Mesothelial cell of epicardium (in vitro differentiated cells): ENCODE data around the gene SIK3. TPM values are rescaled to one million over a fixed set of nuclear protein-coding genes. Genes with fewer than 3 reads are reported as not detected.

Source experiments
- DNase-seq, 2 experiments: peaks; one replicate each; pipeline ENCODE4 v3.0.0; 2021; ENCODE audit warnings: low spot score in 2 of 2; ENCODE audit not compliant: unreplicated experiment in 2 of 2
- H3K27ac Mint-ChIP-seq: 2 replicates; pipeline ENCODE4 v1.8.0; 2021; ENCODE audit warnings: mixed read lengths
- H3K27me3 Mint-ChIP-seq: 2 replicates; pipeline ENCODE4 v1.8.0; 2021; ENCODE audit warnings: low read depth, mixed read lengths
- H3K36me3 Mint-ChIP-seq: 2 replicates; pipeline ENCODE4 v1.8.0; 2021; ENCODE audit warnings: mixed read lengths
- H3K4me1 Mint-ChIP-seq: 2 replicates; pipeline ENCODE4 v1.8.0; 2021; ENCODE audit warnings: mixed read lengths
- H3K4me3 Mint-ChIP-seq: 2 replicates; pipeline ENCODE4 v1.8.0; 2021; ENCODE audit warnings: mild to moderate bottlenecking, moderate library complexity, mixed read lengths
- H3K9me3 Mint-ChIP-seq: 2 replicates; pipeline ENCODE4 v1.8.0; 2021; ENCODE audit warnings: mixed read lengths
- CTCF ChIP-seq: fragments of 200-600 bp; sonication (generic); IDR thresholded peaks from one replicate; pipeline ENCODE4 v1.5.0; 2021; ENCODE audit warnings: antibody characterized with exemption; ENCODE audit not compliant: unreplicated experiment
- total RNA-seq: library from RNA; stranded (reverse); gene quantifications from 3 replicates; pipeline ENCODE4 v1.2.1, GENCODE V29; 2021

The SIK3 gene
- total RNA-seq, 1 donor from 2014 or later = 35.6 TPM

- H3K27ac Mint-ChIP-seq = peak overlapping the region; percentile 70
- peaks cover 48% of the 10 kb centered on the region for H3K4me1 Mint-ChIP-seq
- H3K4me3 Mint-ChIP-seq = no peak overlapping the region
- H3K9me3 Mint-ChIP-seq = peaks cover 11% of the 10 kb centered on the region
- no peak for TF ChIP-seq CTCF
- peaks cover 16% of the 10 kb centered on the region for H3K36me3 Mint-ChIP-seq
- no peak for DNase-seq
- H3K27me3 Mint-ChIP-seq = no peaks in the 10 kb centered on the region
Measured at GRCh38 chr11:116930177-116930576, 168.1 kb downstream of the SIK3 start.

- no peak for DNase-seq
- no peak for TF ChIP-seq CTCF
Measured at GRCh38 chr11:116929414-116930090, 168.7 kb downstream of the SIK3 start.

GRCh38 chr11:116928845-116929244 lies 169.4 kb downstream of the SIK3 start:
- Mint-ChIP-seq H3K4me3 (no peak overlapping the region), H3K27me3 (no peaks in the 10 kb centered on the region), H3K4me1 (peaks cover 48% of the 10 kb centered on the region), H3K9me3 (peaks cover 4% of the 10 kb centered on the region), H3K27ac (peak overlapping the region; percentile 85), H3K36me3 (peaks cover 15% of the 10 kb centered on the region)
- TF ChIP-seq CTCF = no peak
- DNase-seq = no peak

More at GRCh38 chr11:116929414-116930090, 168.7 kb downstream of the SIK3 start:
- H3K36me3 Mint-ChIP-seq = peaks cover 21% of the 10 kb centered on the region
- H3K27ac Mint-ChIP-seq = peak overlapping the region; percentile 70
- peaks cover 11% of the 10 kb centered on the region for H3K9me3 Mint-ChIP-seq
- H3K27me3 Mint-ChIP-seq = no peaks in the 10 kb centered on the region
- peaks cover 48% of the 10 kb centered on the region for H3K4me1 Mint-ChIP-seq
- no peak overlapping the region for H3K4me3 Mint-ChIP-seq

GRCh38 chr11:116928102-116928777 lies 170.0 kb downstream of the SIK3 start:
- no peak overlapping the region for H3K4me3 Mint-ChIP-seq
- H3K27me3 Mint-ChIP-seq = no peaks in the 10 kb centered on the region
- H3K27ac Mint-ChIP-seq = no peak overlapping the region
- H3K9me3 Mint-ChIP-seq = no peaks in the 10 kb centered on the region
- DNase-seq = no peak
- peaks cover 16% of the 10 kb centered on the region for H3K36me3 Mint-ChIP-seq
- peaks cover 48% of the 10 kb centered on the region for H3K4me1 Mint-ChIP-seq
- no peak for TF ChIP-seq CTCF

- peak; percentile 70 for TF ChIP-seq CTCF
- Mint-ChIP-seq H3K9me3 (no peaks in the 10 kb centered on the region), H3K27ac (peak overlapping the region; percentile 10), H3K4me1 (peaks cover 48% of the 10 kb centered on the region), H3K36me3 (peaks cover 18% of the 10 kb centered on the region), H3K4me3 (no peak overlapping the region), H3K27me3 (no peaks in the 10 kb centered on the region)
- DNase-seq = no peak
Measured at GRCh38 chr11:116927163-116927974, 170.9 kb downstream of the SIK3 start.
